Activated gamma-delta T cell (primary cell): ENCODE data around the gene CCDC51.
"Not testable (repeated sequence)": the region's sequence is repeated elsewhere in the genome, so short reads cannot be mapped to it uniquely, and the experiment has no call there.

Source experiments
- DNase-seq: peaks from one replicate; lab custom pipeline; 2025; lab: John Stamatoyannopoulos, UW

The CCDC51 gene

GRCh38 chr3:48465531-48466378 is 25.8 kb upstream of the CCDC51 start:
- DNase-seq: peak; percentile 56

GRCh38 chr3:48465237-48465530 is 25.3 kb upstream of the CCDC51 start:
- no peak for DNase-seq

DNA sequence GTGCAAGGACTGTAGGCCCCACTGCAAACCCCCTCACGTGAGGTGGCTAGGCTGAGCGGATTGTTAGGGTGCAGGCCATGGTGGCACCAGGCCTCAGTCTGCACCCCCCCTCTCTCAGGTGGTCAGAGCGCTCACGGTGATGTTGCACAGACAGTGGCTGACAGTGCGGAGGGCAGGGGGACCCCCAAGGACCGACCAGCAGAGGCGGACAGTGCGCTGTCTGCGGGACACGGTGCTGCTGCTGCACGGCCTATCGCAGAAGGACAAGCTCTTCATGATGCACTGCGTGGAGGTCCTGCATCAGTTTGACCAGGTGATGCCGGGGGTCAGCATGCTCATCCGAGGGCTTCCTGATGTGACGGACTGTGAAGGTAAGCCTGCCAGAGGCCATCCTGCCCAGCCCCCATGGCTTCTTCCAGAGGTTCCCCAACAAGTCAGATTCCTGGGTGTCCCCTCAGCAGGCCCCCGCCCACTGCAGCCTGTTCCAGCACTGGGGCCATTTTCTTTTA is 24.8 kb upstream of the CCDC51 start:
- no peak for DNase-seq

GRCh38 chr3:48463703-48464102 is 23.8 kb upstream of the CCDC51 start:
- no peak for DNase-seq

DNA sequence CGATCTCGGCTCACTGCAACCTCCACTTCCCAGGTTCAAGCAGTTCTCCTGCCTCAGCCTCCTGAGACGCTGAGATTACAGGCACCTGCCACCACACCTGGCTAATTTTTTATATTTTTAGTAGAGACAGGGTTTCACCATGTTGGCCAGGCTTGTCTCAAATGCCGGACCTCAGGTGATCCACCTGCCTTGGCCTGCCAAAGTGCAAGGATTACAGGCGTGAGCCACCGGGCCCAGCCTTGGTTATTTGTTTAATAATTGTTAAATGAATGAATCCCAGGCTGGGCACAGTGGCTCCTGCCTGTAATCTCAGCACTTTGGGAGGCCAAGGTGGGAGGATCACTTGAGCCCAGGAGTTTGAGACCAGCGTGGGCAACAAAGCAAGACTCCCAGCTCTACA is 21.8 kb upstream of the CCDC51 start:
- not testable (repeated sequence) for DNase-seq

DNA sequence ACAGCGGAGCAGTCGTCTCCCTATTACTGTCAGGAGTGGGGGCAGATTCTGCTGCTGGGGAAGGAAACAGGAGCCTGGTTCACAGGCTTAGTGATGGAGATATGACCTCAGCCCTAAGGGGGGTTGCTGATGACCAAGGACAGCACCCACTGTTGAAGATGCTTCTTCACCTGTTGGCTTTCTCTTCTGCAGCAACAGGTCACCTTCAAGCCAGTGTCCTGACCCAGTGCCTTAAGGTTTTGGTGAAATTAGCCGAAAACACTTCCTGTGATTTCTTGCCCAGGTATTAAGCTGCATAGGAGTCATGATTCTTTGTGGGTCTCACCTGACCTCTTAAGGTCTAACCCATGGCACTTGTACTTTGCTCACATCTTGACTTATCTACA is 20.6 kb upstream of the CCDC51 start:
- DNase-seq: no peak

DNA sequence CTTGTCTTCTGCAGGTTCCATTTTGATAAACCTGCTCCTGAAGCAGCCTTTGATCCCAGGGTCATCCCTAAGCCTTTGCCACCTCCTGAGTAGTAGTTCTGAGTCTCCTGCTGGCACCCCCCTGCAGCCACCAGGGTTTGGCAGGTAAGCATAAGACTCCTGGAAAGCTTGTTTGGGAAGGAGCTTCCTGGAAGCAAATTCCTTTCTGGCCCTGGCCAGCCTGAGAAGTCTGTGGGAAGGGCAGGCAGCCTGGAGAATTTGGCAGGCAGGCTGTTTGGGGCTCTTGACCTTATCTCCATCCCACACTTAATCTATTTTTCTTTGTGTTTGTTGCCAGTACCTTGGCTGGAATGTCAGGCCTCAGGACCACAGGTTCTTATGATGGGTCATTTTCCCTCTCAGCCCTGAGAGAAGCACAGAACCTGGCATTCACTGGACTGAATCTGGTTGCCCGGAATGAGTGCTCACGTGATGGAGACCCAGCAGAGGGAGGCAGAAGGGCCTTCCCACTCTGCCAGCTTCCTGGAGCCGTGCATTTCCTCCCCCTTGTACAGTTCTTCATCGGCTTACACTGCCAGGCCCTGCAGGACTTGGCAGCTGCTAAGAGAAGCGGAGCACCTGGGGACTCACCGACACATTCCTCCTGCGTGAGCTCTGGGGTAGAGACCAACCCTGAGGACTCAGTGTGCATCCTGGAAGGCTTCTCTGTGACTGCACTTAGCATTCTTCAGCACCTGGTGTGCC is 20.0 kb upstream of the CCDC51 start:
- no peak for DNase-seq

DNA sequence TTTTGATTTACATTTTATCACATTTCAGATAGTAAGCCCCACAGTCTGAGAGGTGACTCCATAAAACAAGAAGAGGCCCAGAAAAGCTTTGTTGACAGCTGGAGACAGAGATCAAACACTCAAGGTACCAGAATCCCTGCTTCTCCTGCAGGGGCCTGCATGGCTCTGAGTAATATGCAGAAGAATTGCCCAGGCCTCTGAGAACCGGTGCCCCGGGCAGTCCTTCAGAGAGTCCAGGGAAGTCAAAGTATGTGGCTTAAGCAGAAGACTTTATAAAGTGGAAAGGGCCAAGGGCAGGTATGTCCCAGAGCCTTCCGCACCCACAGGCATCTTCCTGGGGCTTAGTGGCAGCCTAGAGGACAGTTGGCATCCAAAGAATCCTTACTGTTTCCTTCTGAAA is 19.4 kb upstream of the CCDC51 start:
- no peak for DNase-seq

DNA sequence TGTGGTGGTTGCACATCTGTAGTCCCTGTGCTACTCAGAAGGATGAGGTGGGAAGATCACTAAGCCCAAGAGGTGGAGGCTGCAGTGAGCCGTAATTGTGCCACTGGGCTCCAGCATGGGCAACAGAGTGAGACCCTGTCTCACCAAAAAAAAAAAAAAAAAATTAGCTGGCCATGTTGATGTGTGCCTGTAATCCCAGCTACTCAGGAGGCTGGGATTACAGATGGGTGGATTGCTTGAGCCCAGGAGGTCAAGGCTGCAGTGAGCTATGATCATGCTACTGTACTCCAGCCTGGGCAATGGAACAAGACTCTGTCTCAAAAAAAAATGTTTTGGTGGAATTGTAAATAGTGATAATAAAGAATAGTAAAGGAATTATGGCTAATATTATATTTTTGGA is 16.5 kb upstream of the CCDC51 start:
- DNase-seq: no peak

DNA sequence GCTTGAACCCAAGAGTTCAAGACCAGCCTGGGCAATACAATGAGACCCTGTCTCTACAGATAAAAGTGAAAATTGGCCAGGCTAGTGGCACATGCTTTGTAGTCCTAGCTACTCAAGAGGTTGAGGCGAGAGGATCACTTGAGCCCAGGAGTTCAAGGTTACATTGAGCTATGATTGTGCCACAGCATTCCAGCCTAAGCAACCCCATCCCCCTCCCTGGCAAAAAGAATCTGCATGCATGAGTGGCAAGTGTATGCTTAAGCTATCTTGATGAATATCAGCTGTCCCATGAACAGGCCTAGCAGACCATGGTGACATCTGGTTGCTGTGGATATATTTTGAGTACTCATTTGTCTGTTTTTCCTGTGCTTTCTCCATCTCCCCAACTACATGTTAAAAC is 11.4 kb upstream of the CCDC51 start:
- no peak for DNase-seq

DNA sequence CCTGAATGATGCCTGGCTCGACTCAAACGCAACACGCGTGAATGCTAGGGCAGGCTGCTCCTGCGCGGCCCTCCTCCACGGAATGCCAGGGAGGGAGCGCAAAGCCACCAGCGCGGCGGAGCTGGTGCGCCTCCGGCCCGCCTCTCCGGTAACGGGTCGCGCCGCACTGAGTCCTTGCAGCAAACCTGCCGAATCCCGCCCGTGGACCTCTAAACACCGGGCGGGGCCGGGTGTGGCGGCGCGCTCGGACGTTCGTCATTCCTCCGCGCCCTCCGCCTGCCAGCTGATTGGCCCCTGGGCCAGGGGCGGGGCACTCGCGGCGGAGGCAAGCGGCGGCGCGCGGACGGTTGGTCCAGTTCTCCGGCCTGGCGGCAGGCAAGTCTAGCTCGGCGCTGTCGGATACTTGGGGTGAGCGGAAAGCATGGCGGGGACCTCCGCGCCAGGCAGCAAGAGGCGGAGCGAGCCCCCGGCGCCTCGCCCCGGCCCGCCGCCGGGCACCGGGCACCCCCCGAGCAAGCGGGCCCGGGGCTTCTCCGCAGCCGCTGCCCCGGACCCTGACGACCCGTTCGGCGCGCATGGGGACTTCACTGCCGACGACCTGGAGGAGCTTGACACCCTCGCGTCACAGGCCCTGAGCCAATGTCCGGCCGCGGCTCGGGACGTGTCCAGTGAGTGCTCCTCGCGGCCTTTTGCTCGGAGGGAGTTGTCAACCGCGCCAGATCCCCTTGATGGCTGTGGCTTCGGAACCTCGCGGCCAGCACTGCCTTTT is 6.7 kb upstream of the CCDC51 start, which contains the start of gene ATRIP:
TSS of gene ATRIP (plus strand) at position 313 of the 769 bp plus-strand sequence. CDS start at position 422, 109 bp downstream.
- DNase-seq: peak; percentile 82

- DNase-seq: no peak
Observed at GRCh38 chr3:48446043-48446424, 6.1 kb upstream of the CCDC51 start.

DNA sequence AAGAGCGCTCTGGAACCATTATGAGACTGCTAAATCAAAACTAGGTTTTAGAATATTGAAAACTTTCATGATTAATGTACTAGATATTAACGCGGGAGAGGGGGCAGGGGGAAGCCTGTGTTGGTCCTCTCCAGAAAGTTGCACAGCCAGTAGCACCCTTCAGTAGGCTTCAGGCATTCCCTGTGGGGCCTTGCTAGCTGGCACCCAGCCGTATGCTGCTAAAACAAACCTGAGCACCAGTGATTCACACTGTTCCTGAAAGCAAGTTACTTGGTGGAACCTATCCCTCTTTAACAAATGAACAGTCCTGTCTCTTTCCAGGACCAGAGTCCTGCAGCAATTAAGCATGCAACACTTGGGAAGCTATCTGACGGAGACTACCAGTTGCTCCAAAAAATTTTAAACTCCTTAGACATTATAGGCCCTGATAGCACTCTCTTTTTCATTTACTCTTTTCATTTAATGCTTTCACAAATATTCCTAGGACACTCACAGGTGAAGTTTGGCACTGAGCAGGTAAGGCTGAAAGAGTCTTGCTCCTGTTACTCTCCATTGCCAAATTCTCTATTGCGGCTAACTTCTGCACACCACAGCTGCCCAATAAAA is 5.5 kb upstream of the CCDC51 start:
- DNase-seq: no peak

- no peak for DNase-seq
Observed at GRCh38 chr3:48441940-48442339, 2.0 kb upstream of the CCDC51 start.

GRCh38 chr3:48440590-48440958 is 655 bp upstream of the CCDC51 start:
- DNase-seq: no peak

- no peak for DNase-seq
Observed at GRCh38 chr3:48437812-48438211, 2.1 kb downstream of the CCDC51 start.

DNA sequence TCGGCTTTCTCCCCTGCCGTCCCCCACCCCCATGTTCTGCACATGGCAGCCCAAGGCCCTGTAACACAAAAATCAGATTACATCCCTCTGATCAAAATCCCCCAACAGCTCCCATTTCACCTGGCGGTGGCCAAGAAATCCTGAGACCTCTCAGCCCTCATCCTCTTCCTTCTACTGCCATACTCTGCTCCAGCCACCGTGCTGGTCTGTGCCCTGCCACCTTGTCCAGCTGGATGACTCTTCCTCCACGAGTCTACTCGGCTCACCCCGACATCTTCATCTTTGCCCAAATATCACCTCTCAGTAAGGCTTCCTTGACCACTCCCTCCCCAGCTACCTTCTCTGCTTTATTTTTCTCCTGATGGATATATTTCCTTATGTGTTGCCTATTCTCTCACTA is 3.1 kb downstream of the CCDC51 start:
- DNase-seq: no peak

DNA sequence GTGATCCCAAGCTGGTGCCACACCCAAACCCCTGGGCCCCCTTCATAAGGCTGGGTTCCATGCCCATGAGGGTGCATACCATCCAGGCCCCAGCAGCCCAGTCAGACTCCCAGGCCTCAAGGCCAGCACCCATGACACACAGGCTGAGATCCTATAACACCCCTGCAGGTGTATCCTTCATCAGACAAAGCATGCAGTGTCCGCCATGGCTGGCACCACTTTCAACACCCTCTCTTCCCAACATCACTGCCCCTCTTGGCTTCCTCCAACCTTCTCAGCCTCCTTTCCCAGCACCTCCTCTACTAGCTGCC is 3.5 kb downstream of the CCDC51 start:
- DNase-seq: no peak

DNA sequence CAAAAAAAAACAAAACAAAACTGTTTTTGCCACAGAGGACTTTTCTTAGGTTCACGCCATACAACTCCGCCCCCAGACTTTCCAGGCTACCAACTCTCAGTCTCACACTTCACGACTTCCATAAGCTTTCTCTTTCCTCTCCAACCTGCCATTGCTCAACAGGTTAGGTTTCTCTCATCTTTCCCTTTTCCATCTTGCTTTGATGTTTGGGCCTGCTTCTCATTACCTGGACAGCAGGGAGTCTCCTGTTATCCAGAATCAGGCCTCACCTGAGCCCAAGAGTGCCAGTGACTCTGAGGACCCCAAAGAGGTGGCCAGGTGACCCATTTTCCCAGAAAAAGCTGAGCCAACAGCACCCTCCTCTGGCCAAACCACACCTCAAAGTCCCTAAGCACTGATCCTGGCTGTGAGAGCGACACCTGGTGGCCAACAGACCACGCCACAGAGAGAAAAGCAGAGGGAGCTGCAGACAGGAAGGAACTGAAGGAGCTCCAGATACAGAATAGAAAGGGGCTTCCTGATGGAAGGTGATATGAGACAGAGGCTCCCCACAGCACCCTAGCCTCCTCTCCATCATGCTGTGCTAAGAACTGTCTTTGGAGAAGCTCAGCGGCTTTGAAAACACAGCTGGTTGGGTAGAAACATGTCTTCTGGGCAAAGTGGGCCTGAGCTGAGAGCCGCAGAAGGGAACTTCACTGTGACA is 4.0 kb downstream of the CCDC51 start:
- no peak for DNase-seq

GRCh38 chr3:48435223-48435595 is 4.7 kb downstream of the CCDC51 start:
- no peak for DNase-seq

DNA sequence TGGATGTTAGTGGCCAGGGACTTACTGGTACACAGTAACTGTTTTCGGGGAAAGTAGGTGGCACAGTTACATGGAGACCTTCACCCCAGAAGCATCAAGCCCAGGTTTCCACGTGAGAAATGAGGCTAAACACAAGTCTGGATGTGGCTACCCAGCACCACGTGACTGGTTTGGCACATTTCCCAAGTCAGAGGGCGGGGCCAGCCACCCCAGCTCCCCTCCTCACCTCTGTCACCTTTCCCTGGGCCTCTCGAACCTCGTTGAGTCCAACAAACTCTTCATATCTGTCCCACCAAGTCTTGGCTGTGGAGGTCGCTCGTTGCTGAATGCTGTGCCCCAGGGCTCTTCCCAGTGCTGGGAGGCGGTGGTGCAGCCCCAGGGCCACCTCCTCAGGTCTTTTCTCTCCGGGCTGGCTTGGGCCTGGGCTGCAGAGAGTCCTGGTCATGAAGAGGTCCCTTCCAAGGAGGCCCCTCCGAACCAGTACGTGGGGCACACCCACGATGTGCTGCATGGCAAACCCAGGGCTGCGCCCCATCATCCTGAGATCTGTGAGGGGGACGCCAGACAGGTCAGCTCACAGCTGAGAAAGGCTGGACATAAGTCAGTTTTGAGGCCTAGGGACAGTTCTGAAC is 5.2 kb downstream of the CCDC51 start:
- no peak for DNase-seq
